PC-3 (cell line): ENCODE results near the gene SH3BP4.

Experiments used
- CTCF ChIP-seq: fragments of 300-600 bp; sonication (generic); conservative IDR thresholded peaks from 2 replicates; pipeline ENCODE4 v1.5.1; 2017; ENCODE audit warnings: antibody characterized with exemption, low read depth, mild to moderate bottlenecking, low read length
- EZH2phosphoT487 ChIP-seq: fragments of 300-600 bp; sonication (generic); IDR thresholded peaks from 2 replicates; pipeline ENCODE4 v1.6.1; 2018; ENCODE audit warnings: mild to moderate bottlenecking, antibody characterized with exemption, low read length, borderline replicate concordance

- TF ChIP-seq EZH2phosphoT487 (no peak), CTCF (no peak)
Measured at GRCh38 chr2:235010117-235010714, 58.4 kb downstream of the SH3BP4 start.
